Measurements from ENCODE around the gene RASGEF1C. TPM values are rescaled to one million over a fixed set of nuclear protein-coding genes. Genes with fewer than 3 reads are reported as not detected.

RASGEF1C gene
- total and polyA plus RNA-seq, 4 donors: 0.09 to 0.10 TPM; not detected in 2

DNA sequence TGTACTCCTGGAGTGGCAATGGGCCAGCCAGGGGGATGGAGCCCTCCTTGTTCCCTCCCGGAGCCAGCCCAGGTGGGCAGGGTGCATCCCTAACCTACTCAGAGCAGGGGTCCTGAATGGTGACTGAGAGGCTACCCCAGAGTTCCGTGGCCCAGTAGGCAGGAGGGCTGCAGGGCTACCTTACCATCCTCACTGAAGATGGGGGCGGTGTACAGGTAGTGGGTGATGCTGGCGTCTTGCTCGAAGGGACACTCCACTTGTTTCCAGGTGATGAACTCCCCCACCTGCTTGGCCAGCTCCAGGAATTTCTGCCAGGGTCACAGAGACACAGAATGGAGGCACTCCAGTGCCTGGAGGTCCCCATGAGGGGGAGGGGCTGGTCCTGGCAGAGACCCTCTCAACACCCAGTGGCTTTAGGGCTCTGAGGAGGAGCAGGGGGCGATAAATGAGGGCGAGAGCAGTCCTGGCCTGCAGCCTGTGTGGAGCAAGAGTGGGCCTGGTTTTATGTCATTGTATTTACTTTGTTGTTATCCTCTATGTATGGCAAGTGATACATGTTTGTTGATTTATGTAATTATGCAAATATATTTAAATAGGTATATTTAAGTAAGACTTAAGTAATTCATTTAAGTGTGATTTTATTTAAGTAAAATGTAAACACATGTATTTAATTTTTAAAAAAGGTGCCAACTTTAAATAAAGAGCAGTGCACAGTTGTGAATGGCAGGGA is 97.6 kb downstream of the RASGEF1C start:
- no peak for DNase-seq (ENCODE audit: low spot score)
- TF ChIP-seq RAD21 (IDR thresholded peaks at IDR 0.05): no peak
- TF ChIP-seq HNF4G (IDR thresholded peaks at IDR 0.05): no peak
- no peak for TF ChIP-seq ZBTB33 (IDR thresholded peaks at IDR 0.05)
- no peak for TF ChIP-seq NR2F2 (IDR thresholded peaks at IDR 0.05)
- TF ChIP-seq FOXA2 (IDR thresholded peaks at IDR 0.05): no peak
- TF ChIP-seq YY1 (IDR thresholded peaks at IDR 0.05): no peak
- no peak for TF ChIP-seq ATF3 (IDR thresholded peaks at IDR 0.05)
- TF ChIP-seq JUND (IDR thresholded peaks at IDR 0.05): no peak
- TF ChIP-seq TAF1 (conservative IDR thresholded peaks at IDR 0.05): no peak
- 94% methylated on average over 7 of the region's 7 CpGs for WGBS

DNA sequence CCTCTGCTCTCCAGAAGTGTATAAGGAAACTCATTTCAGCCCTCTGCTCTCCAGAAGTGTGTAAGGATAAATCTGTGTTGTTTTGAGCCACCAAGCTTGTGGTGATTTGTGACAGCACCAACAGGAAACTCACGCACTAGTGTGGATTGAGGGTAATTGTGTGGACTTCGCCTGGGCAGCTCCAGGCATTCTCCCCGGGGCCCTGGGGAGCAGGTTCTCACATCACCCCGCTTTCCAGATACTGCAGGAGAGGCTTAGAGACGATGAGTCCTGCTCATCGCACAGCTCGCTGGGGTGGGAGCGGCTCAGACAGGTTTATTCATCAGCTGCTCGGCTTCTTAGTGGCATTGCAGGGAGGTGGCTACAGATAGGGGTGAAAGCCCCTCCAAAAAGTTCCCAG is 99.1 kb downstream of the RASGEF1C start:
- H3K9me3 ChIP-seq (ENCODE audit: control insufficient read depth in 4 of 4, low read length in 3 of 4): peaks cover 0 to 6% (median under 1%) of the 10 kb centered on the region in 4 donors
- H3K4me3 ChIP-seq (ENCODE audit: low read depth in 1 of 3, low read length in 3 of 3): no peak overlapping the region
- no peaks in the 10 kb centered on the region for H3K27me3 ChIP-seq (ENCODE audit: control insufficient read depth in 4 of 4, insufficient read depth in 4 of 4, low read length in 3 of 4)
- 89% methylated on average over 9 of the region's 9 CpGs for WGBS
- no peak overlapping the region for H3K27ac ChIP-seq (ENCODE audit: low read depth in 1 of 2, low read length in 2 of 2)
- TF ChIP-seq CTCF (IDR thresholded peaks at IDR 0.05; ENCODE audit: low read depth, low read length, missing input control): no peak
- no peak for TF ChIP-seq SP1 (IDR thresholded peaks at IDR 0.05)
- no peak for TF ChIP-seq GABPA (IDR thresholded peaks at IDR 0.05 in 1 of 2, conservative IDR thresholded peaks at IDR 0.05 in 1 of 2)
- TF ChIP-seq JUND (IDR thresholded peaks at IDR 0.05): no peak
- TF ChIP-seq, protein P1, sequence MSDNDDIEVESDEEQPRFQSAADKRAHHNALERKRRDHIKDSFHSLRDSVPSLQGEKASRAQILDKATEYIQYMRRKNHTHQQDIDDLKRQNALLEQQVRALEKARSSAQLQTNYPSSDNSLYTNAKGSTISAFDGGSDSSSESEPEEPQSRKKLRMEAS (IDR thresholded peaks at IDR 0.05): no peak
- TF ChIP-seq FOXA1 (IDR thresholded peaks at IDR 0.05): no peak
- no peak for TF ChIP-seq HNF4A (conservative IDR thresholded peaks at IDR 0.05)
- TF ChIP-seq EGR1 (IDR thresholded peaks at IDR 0.05; ENCODE audit: low read depth in 2 of 2): no peak
- TF ChIP-seq YY1 (IDR thresholded peaks at IDR 0.05): no peak
- H3K9ac ChIP-seq (ENCODE audit: low read depth in 1 of 2, low read length in 2 of 2): no peak overlapping the region
- no peaks in the 10 kb centered on the region for H3K4me1 ChIP-seq (ENCODE audit: control insufficient read depth in 4 of 4, insufficient read depth in 4 of 4, low read length in 3 of 4)
- no peaks in the 10 kb centered on the region for H3K36me3 ChIP-seq (ENCODE audit: control insufficient read depth in 4 of 4, insufficient read depth in 3 of 4, low read depth in 1 of 4, low read length in 3 of 4)
- no peak for DNase-seq (ENCODE audit: low spot score)

More for the DNA sequence above, 97.6 kb downstream of the RASGEF1C start:
- Histone ChIP-seq H3K27ac (ENCODE audit: low read depth in 1 of 2, low read length in 2 of 2) (no peak overlapping the region), H3K4me3 (ENCODE audit: low read depth in 1 of 3, low read length in 3 of 3) (no peak overlapping the region), H3K9ac (ENCODE audit: low read depth in 1 of 2, low read length in 2 of 2) (no peak overlapping the region), H3K9me3 (ENCODE audit: control insufficient read depth in 4 of 4, low read length in 3 of 4) (peaks cover 0 to 6% (median under 1%) of the 10 kb centered on the region in 4 donors), H3K27me3 (ENCODE audit: control insufficient read depth in 4 of 4, insufficient read depth in 4 of 4, low read length in 3 of 4) (no peaks in the 10 kb centered on the region), H3K4me1 (ENCODE audit: control insufficient read depth in 4 of 4, insufficient read depth in 4 of 4, low read length in 3 of 4) (no peaks in the 10 kb centered on the region), H3K36me3 (ENCODE audit: control insufficient read depth in 4 of 4, insufficient read depth in 3 of 4, low read depth in 1 of 4, low read length in 3 of 4) (no peaks in the 10 kb centered on the region)

Data from liver (tissue), 9 donors.